Measurements from ENCODE around the gene LAPTM4A. TPM values are rescaled to one million over a fixed set of nuclear protein-coding genes. Genes with fewer than 3 reads are reported as not detected.
"Not testable (repeated sequence)": the region's sequence is repeated elsewhere in the genome, so short reads cannot be mapped to it uniquely, and the experiment has no call there.

Gene LAPTM4A
- polyA plus RNA-seq, 1 donor (not counting 4 experiments of a cell fraction or from before 2014, with no cell fraction given): 509 TPM

- Histone ChIP-seq H2AFZ (ENCODE audit: control insufficient read depth, low read length) (no peak overlapping the region), H3K4me3 (ENCODE audit: control insufficient read depth in 2 of 3, extremely low read depth in 1 of 3, insufficient read depth in 2 of 3, low read depth in 1 of 3, low read length in 3 of 3) (no peak overlapping the region), H3K9me1 (ENCODE audit: control insufficient read depth, extremely low read depth, insufficient read depth, low read length) (no peaks in the 10 kb centered on the region), H4K20me1 (ENCODE audit: control insufficient read depth, extremely low read depth, insufficient read depth, low read length) (no peaks in the 10 kb centered on the region), H3K4me2 (ENCODE audit: control insufficient read depth, extremely low read depth, insufficient read depth, low read depth, low read length) (no peak overlapping the region), H3K4me1 (ENCODE audit: control insufficient read depth, extremely low read depth, insufficient read depth, low read length) (peaks cover 27% of the 10 kb centered on the region), H3K9me3 (ENCODE audit: control insufficient read depth, low read depth, low read length) (no peaks in the 10 kb centered on the region), H3K27ac (ENCODE audit: control insufficient read depth, insufficient read depth, low read length) (no peak overlapping the region), H3K27me3 (ENCODE audit: control insufficient read depth, extremely low read depth, insufficient read depth, low read length) (no peaks in the 10 kb centered on the region), H3K79me2 (ENCODE audit: control insufficient read depth, insufficient read depth, low read length) (no peaks in the 10 kb centered on the region), H3K9ac (ENCODE audit: control insufficient read depth, extremely low read depth, insufficient read depth, low read length) (no peak overlapping the region), H3K36me3 (ENCODE audit: control insufficient read depth in 2 of 2, extremely low read depth in 1 of 2, insufficient read depth in 2 of 2, low read length in 2 of 2) (no peaks in the 10 kb centered on the region)
- TF ChIP-seq CTCF (optimal IDR thresholded peaks at IDR 0.05 in 1 of 3, IDR thresholded peaks at IDR 0.05 in 1 of 3, conservative IDR thresholded peaks at IDR 0.05 in 1 of 3; ENCODE audit: extremely low read depth in 1 of 3, insufficient read depth in 2 of 3, low read length in 3 of 3) (no peak), EZH2 (IDR thresholded peaks at IDR 0.05; ENCODE audit: low read length) (no peak)
- FAIRE-seq (no peak), DNase-seq (ENCODE audit: low read depth, low spot score) (no peak)
- dilution Hi-C loops (cut with MboI; ENCODE audit: extremely low pct_ligation_motif_present, low sequenced_read_pairs): no loop called here
Observed at GRCh38 chr2:20074901-20075300, 23.5 kb upstream of the LAPTM4A start.

- H3K9me3 ChIP-seq (ENCODE audit: control insufficient read depth, low read depth, low read length); H3K36me3 ChIP-seq (ENCODE audit: control insufficient read depth in 2 of 2, extremely low read depth in 1 of 2, insufficient read depth in 2 of 2, low read length in 2 of 2); DNase-seq (ENCODE audit: low read depth, low spot score); FAIRE-seq; H2AFZ ChIP-seq (ENCODE audit: control insufficient read depth, low read length); H3K9ac ChIP-seq (ENCODE audit: control insufficient read depth, extremely low read depth, insufficient read depth, low read length); H3K4me2 ChIP-seq (ENCODE audit: control insufficient read depth, extremely low read depth, insufficient read depth, low read depth, low read length); H3K79me2 ChIP-seq (ENCODE audit: control insufficient read depth, insufficient read depth, low read length); H3K27ac ChIP-seq (ENCODE audit: control insufficient read depth, insufficient read depth, low read length); H3K4me3 ChIP-seq (ENCODE audit: control insufficient read depth in 2 of 3, extremely low read depth in 1 of 3, insufficient read depth in 2 of 3, low read depth in 1 of 3, low read length in 3 of 3); H3K9me1 ChIP-seq (ENCODE audit: control insufficient read depth, extremely low read depth, insufficient read depth, low read length); dilution Hi-C loops (cut with MboI; ENCODE audit: extremely low pct_ligation_motif_present, low sequenced_read_pairs); H4K20me1 ChIP-seq (ENCODE audit: control insufficient read depth, extremely low read depth, insufficient read depth, low read length); H3K27me3 ChIP-seq (ENCODE audit: control insufficient read depth, extremely low read depth, insufficient read depth, low read length): not testable (repeated sequence)
- peaks cover 27% of the 10 kb centered on the region for H3K4me1 ChIP-seq (ENCODE audit: control insufficient read depth, extremely low read depth, insufficient read depth, low read length)
Observed at GRCh38 chr2:20074046-20074648, 22.7 kb upstream of the LAPTM4A start.

- H3K9me3 ChIP-seq (ENCODE audit: control insufficient read depth, low read depth, low read length): no peaks in the 10 kb centered on the region
- no peaks in the 10 kb centered on the region for H3K9me1 ChIP-seq (ENCODE audit: control insufficient read depth, extremely low read depth, insufficient read depth, low read length)
- no peaks in the 10 kb centered on the region for H3K27me3 ChIP-seq (ENCODE audit: control insufficient read depth, extremely low read depth, insufficient read depth, low read length)
- DNase-seq (ENCODE audit: low read depth, low spot score) (no peak), FAIRE-seq (no peak)
- H2AFZ ChIP-seq (ENCODE audit: control insufficient read depth, low read length): no peak overlapping the region
- no peak overlapping the region for H3K27ac ChIP-seq (ENCODE audit: control insufficient read depth, insufficient read depth, low read length)
- no peak overlapping the region for H3K4me2 ChIP-seq (ENCODE audit: control insufficient read depth, extremely low read depth, insufficient read depth, low read depth, low read length)
- no peaks in the 10 kb centered on the region for H4K20me1 ChIP-seq (ENCODE audit: control insufficient read depth, extremely low read depth, insufficient read depth, low read length)
- no peak overlapping the region for H3K9ac ChIP-seq (ENCODE audit: control insufficient read depth, extremely low read depth, insufficient read depth, low read length)
- peaks cover 29% of the 10 kb centered on the region for H3K4me1 ChIP-seq (ENCODE audit: control insufficient read depth, extremely low read depth, insufficient read depth, low read length)
- no peaks in the 10 kb centered on the region for H3K36me3 ChIP-seq (ENCODE audit: control insufficient read depth in 2 of 2, extremely low read depth in 1 of 2, insufficient read depth in 2 of 2, low read length in 2 of 2)
- no peak overlapping the region for H3K4me3 ChIP-seq (ENCODE audit: control insufficient read depth in 2 of 3, extremely low read depth in 1 of 3, insufficient read depth in 2 of 3, low read depth in 1 of 3, low read length in 3 of 3)
- TF ChIP-seq EZH2 (IDR thresholded peaks at IDR 0.05; ENCODE audit: low read length) (no peak), CTCF (optimal IDR thresholded peaks at IDR 0.05 in 1 of 3, IDR thresholded peaks at IDR 0.05 in 1 of 3, conservative IDR thresholded peaks at IDR 0.05 in 1 of 3; ENCODE audit: extremely low read depth in 1 of 3, insufficient read depth in 2 of 3, low read length in 3 of 3) (no peak)
- dilution Hi-C loops (cut with MboI; ENCODE audit: extremely low pct_ligation_motif_present, low sequenced_read_pairs): no loop called here
- no peaks in the 10 kb centered on the region for H3K79me2 ChIP-seq (ENCODE audit: control insufficient read depth, insufficient read depth, low read length)
Observed at GRCh38 chr2:20073460-20073859, 22.0 kb upstream of the LAPTM4A start.

Data from keratinocyte (primary cell).